ENCODE data around the gene TBX18.

- TF ChIP-seq POLR2AphosphoS5 (IDR thresholded peaks at IDR 0.05; ENCODE audit: borderline replicate concordance, low read depth, low read length), result no peak
- TF ChIP-seq EZH2 (IDR thresholded peaks at IDR 0.05), result no peak
Measured at GRCh38 chr6:84653027-84653551, 111.3 kb downstream of the TBX18 start.
